A375 (cell line): ENCODE measurements around the gene HDC. TPM values are rescaled to one million over a fixed set of nuclear protein-coding genes. Genes with fewer than 3 reads are reported as not detected.

ENCODE experiments used
- small RNA-seq: library from RNA; depleted of rRNA; stranded (forward); fragments of <200 nt; gene quantifications from one replicate; pipeline ENCODE3, GENCODE V24; 2014
- total RNA-seq: library from RNA; depleted of rRNA; stranded (reverse); fragments of >200 nt; shearing (Covaris generic); gene quantifications from 2 replicates; pipeline ENCODE4 v1.2.3, GENCODE V29; 2014; rRNA removed

Gene HDC
- total RNA-seq = not detected in 2 replicates

DNA sequence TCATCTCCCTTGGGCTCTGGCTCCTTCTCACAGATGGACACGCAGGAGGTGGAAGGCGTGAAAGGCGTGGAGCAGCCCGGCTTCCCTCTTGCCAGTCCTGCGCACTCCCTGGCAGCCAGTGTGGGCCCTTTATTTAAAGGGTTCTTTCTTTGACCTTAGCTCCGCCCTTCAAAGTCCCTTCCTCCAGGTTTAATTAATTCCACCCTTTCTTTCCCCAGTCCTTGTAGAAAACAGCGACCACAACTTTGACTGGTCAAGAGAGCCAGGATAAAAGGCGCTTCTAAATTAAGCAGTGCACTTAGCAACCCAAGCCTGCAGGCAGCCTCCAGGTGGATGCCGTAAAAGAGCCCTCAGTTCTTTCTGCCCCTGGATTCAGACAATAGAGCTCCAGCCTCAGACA lies at the start of gene HDC:
Gene HDC, minus strand, starts transcription at position 107 of the 400 bp plus-strand sequence. Its CDS starts 103 bp downstream, at position 4.

Small RNA genes within 50 kb of the gene (small RNA-seq; reads per million reads assigned to genes)
- gene RF00019 = not detected

Other genes starting within 250 kb of the HDC start
- gene ATP8B4, start 146.5 kb downstream of the HDC start, total RNA-seq = 0.04 and 0.58 TPM in 2 replicates
- 0.34 TPM in 2 replicates for gene SLC27A2, start 83.5 kb downstream of the HDC start, total RNA-seq
- 44.9 and 46.4 TPM in 2 replicates for gene GABPB1, start 89.5 kb upstream of the HDC start, total RNA-seq
- 37.9 and 38.8 TPM in 2 replicates for gene USP8, start 158.7 kb upstream of the HDC start, total RNA-seq